Keratinocyte (primary cell): ENCODE measurements around the gene ULBP3.

Experiments used
- CTCF ChIP-seq, 3 experiments: IDR thresholded peaks in 1 of 3; conservative IDR thresholded peaks in 1 of 3; optimal IDR thresholded peaks in 1 of 3; 2 replicates in 2 of 3; 3 replicates in 1 of 3; pipeline versions ENCODE3 to v1.5.1; 2011; ENCODE audit warnings: low read length in 3 of 3, mild to moderate bottlenecking in 3 of 3, moderate library complexity in 2 of 3, control low read depth in 1 of 3, inconsistent platforms in 1 of 3; ENCODE audit not compliant: insufficient read depth in 2 of 3; ENCODE audit errors: extremely low read depth in 1 of 3
- EZH2 ChIP-seq: IDR thresholded peaks from one replicate; pipeline ENCODE4 v1.6.1; 2012; ENCODE audit warnings: inconsistent platforms, mild to moderate bottlenecking, low read length, moderate library complexity

- TF ChIP-seq CTCF (optimal IDR thresholded peaks at IDR 0.05 in 1 of 3, IDR thresholded peaks at IDR 0.05 in 1 of 3, conservative IDR thresholded peaks at IDR 0.05 in 1 of 3; ENCODE audit: extremely low read depth in 1 of 3, insufficient read depth in 2 of 3, low read length in 3 of 3) (no peak), EZH2 (no peak)
Measured at GRCh38 chr6:150029276-150029675, 39.6 kb downstream of the ULBP3 start.
